KMS-11 (cell line): ENCODE results near the gene CACHD1.

Experiments used
- H2AFZ ChIP-seq: fragments of 200-600 bp; sonication (generic); 2 replicates; pipeline ENCODE4 v1.6.1; 2016; ENCODE audit warnings: antibody characterized with exemption, mixed run types, low read depth
- H3K27ac ChIP-seq: fragments of 200-600 bp; sonication (generic); 2 replicates; pipeline ENCODE4 v1.6.1; 2016; ENCODE audit warnings: mild to moderate bottlenecking, mixed run types
- H3K27me3 ChIP-seq: fragments of 200-600 bp; sonication (generic); 2 replicates; pipeline ENCODE4 v1.6.1; 2017; ENCODE audit warnings: mild to moderate bottlenecking, low read depth, mixed run types, moderate library complexity; ENCODE audit not compliant: insufficient read depth
- H3K36me3 ChIP-seq: fragments of 200-600 bp; sonication (generic); 2 replicates; pipeline ENCODE4 v1.6.1; 2017; ENCODE audit warnings: mild to moderate bottlenecking, mixed run types; ENCODE audit not compliant: insufficient read depth
- H3K4me1 ChIP-seq: fragments of 200-600 bp; sonication (generic); 2 replicates; pipeline ENCODE4 v1.6.1; 2016; ENCODE audit warnings: mild to moderate bottlenecking, low read depth, mixed run types; ENCODE audit not compliant: poor library complexity, severe bottlenecking
- H3K4me2 ChIP-seq: fragments of 200-600 bp; sonication (generic); 2 replicates; pipeline ENCODE4 v1.7.0; 2016; ENCODE audit warnings: mild to moderate bottlenecking, mixed run types
- H3K4me3 ChIP-seq: fragments of 200-600 bp; sonication (generic); IDR thresholded peaks from 2 replicates; pipeline ENCODE4 v1.6.1; 2017; ENCODE audit warnings: low read depth, low read length, mixed read lengths; ENCODE audit not compliant: insufficient read depth
- H3K79me2 ChIP-seq: fragments of 200-600 bp; sonication (generic); 2 replicates; pipeline ENCODE4 v1.6.1; 2016; ENCODE audit warnings: low read depth, mixed run types; ENCODE audit not compliant: insufficient read depth
- H3K9ac ChIP-seq: fragments of 200-600 bp; sonication (generic); 2 replicates; pipeline ENCODE4 v1.6.1; 2016; ENCODE audit warnings: mild to moderate bottlenecking, mixed run types
- H4K20me1 ChIP-seq: fragments of 200-600 bp; sonication (generic); 2 replicates; pipeline ENCODE4 v1.6.1; 2016; ENCODE audit warnings: mild to moderate bottlenecking, mixed run types; ENCODE audit not compliant: insufficient read depth
- CTCF ChIP-seq: fragments of 200-600 bp; sonication (generic); conservative IDR thresholded peaks from 2 replicates; pipeline ENCODE4 v1.6.1; 2017; ENCODE audit warnings: low read depth, mild to moderate bottlenecking, antibody characterized with exemption, low read length, moderate library complexity, mixed read lengths

Gene CACHD1

GRCh38 chr1:64597113-64597512 is 127.2 kb downstream of the CACHD1 start:
- no peak overlapping the region for H3K4me2 ChIP-seq
- no peak overlapping the region for H3K9ac ChIP-seq
- no peak overlapping the region for H2AFZ ChIP-seq
- H4K20me1 ChIP-seq, result no peaks in the 10 kb centered on the region
- H3K27ac ChIP-seq, result no peak overlapping the region
- no peak overlapping the region for H3K4me3 ChIP-seq
- TF ChIP-seq CTCF, result no peak
- no peaks in the 10 kb centered on the region for H3K27me3 ChIP-seq
- H3K4me1 ChIP-seq, result no peaks in the 10 kb centered on the region
- no peaks in the 10 kb centered on the region for H3K36me3 ChIP-seq
- H3K79me2 ChIP-seq, result no peaks in the 10 kb centered on the region

GRCh38 chr1:64598100-64598571 is 128.2 kb downstream of the CACHD1 start:
- H3K9ac ChIP-seq, result no peak overlapping the region
- H3K27me3 ChIP-seq, result no peaks in the 10 kb centered on the region
- H3K36me3 ChIP-seq, result no peaks in the 10 kb centered on the region
- H3K79me2 ChIP-seq, result no peaks in the 10 kb centered on the region
- no peak overlapping the region for H3K4me3 ChIP-seq
- no peak overlapping the region for H2AFZ ChIP-seq
- H3K27ac ChIP-seq, result no peak overlapping the region
- no peak for TF ChIP-seq CTCF
- H4K20me1 ChIP-seq, result no peaks in the 10 kb centered on the region
- no peaks in the 10 kb centered on the region for H3K4me1 ChIP-seq
- no peak overlapping the region for H3K4me2 ChIP-seq

- Histone ChIP-seq H4K20me1 (no peaks in the 10 kb centered on the region), H3K4me3 (no peak overlapping the region), H3K4me1 (no peaks in the 10 kb centered on the region), H2AFZ (no peak overlapping the region), H3K79me2 (no peaks in the 10 kb centered on the region), H3K4me2 (no peak overlapping the region), H3K36me3 (no peaks in the 10 kb centered on the region), H3K27me3 (no peaks in the 10 kb centered on the region), H3K27ac (no peak overlapping the region), H3K9ac (no peak overlapping the region)
- TF ChIP-seq CTCF, result no peak
Measured at GRCh38 chr1:64599242-64599641, 129.3 kb downstream of the CACHD1 start.

- Histone ChIP-seq H3K36me3 (no peaks in the 10 kb centered on the region), H3K9ac (no peak overlapping the region), H3K4me3 (no peak overlapping the region), H3K4me2 (no peak overlapping the region), H3K79me2 (no peaks in the 10 kb centered on the region), H2AFZ (no peak overlapping the region), H3K27ac (no peak overlapping the region), H4K20me1 (no peaks in the 10 kb centered on the region), H3K27me3 (no peaks in the 10 kb centered on the region), H3K4me1 (no peaks in the 10 kb centered on the region)
- TF ChIP-seq CTCF, result no peak
Measured at GRCh38 chr1:64601207-64601606, 131.3 kb downstream of the CACHD1 start.
